ENCODE measurements around the gene SCN4A.
A peak's percentile ranks its signal among the peaks of the same experiment; 100 is the strongest.
"Not testable (repeated sequence)": the region's sequence is repeated elsewhere in the genome, so short reads cannot be mapped to it uniquely, and the experiment has no call there.

Gene SCN4A

GRCh38 chr17:63910096-63910495, 62.6 kb downstream of the SCN4A start:
- H3K4me3 ChIP-seq (replicated peaks; ENCODE audit: low read depth, low read length) = no peak overlapping the region
- no peak for DNase-seq (ENCODE audit: extremely low read depth, low read depth)
- TF ChIP-seq, protein P1, sequence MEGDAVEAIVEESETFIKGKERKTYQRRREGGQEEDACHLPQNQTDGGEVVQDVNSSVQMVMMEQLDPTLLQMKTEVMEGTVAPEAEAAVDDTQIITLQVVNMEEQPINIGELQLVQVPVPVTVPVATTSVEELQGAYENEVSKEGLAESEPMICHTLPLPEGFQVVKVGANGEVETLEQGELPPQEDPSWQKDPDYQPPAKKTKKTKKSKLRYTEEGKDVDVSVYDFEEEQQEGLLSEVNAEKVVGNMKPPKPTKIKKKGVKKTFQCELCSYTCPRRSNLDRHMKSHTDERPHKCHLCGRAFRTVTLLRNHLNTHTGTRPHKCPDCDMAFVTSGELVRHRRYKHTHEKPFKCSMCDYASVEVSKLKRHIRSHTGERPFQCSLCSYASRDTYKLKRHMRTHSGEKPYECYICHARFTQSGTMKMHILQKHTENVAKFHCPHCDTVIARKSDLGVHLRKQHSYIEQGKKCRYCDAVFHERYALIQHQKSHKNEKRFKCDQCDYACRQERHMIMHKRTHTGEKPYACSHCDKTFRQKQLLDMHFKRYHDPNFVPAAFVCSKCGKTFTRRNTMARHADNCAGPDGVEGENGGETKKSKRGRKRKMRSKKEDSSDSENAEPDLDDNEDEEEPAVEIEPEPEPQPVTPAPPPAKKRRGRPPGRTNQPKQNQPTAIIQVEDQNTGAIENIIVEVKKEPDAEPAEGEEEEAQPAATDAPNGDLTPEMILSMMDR (IDR thresholded peaks at IDR 0.05; ENCODE audit: low read depth, low read length, missing control alignments) = no peak

DNA sequence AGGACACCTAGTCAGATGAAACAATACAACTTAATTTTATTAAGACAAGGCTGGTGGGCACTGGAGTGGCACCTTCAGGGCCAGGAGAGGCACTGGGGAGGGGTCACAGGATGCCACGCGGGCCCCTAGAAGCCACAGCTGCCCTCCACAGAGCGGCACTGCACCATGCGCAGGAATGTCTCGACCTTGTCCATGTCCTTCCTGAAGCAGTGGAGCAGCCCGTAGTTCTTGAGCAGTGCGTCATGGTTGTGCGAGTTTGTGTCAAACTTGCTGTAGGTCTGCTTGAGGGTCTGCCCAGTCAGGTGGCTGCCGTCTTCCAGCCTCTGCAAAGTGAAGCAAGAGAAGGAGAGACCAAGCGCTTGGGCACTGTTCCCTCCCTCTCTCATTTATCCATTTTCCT, 63.1 kb downstream of the SCN4A start:
- H3K4me3 ChIP-seq (replicated peaks; ENCODE audit: low read depth, low read length); DNase-seq (ENCODE audit: extremely low read depth, low read depth): not testable (repeated sequence)

GRCh38 chr17:63907161-63907778, 65.4 kb downstream of the SCN4A start:
- not testable (repeated sequence) for H3K4me3 ChIP-seq (replicated peaks; ENCODE audit: low read depth, low read length); DNase-seq (ENCODE audit: extremely low read depth, low read depth)
- TF ChIP-seq, protein P1 (IDR thresholded peaks at IDR 0.05; ENCODE audit: low read depth, low read length, missing control alignments) = peak; percentile 27

DNA sequence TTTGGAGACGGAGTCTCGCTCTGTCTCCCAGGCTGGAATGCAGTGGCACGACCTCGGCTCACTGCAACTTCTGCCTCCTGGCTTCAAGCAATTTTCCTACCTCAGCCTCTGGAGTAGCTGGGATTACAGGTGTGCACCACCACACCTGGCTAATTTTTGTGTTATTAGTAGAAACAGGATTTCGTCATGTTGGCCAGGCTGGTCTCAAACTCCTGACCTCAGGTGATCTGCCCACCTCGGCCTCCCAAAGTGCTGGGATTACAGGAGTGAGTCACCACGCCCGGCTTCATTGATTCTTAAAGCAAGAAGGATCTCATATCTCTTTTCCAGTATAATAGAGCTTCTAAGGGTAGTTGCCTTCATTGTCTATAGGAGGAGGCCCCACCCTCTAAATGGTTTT, 67.9 kb downstream of the SCN4A start:
- not testable (repeated sequence) for DNase-seq (ENCODE audit: extremely low read depth, low read depth); H3K4me3 ChIP-seq (replicated peaks; ENCODE audit: low read depth, low read length)

DNA sequence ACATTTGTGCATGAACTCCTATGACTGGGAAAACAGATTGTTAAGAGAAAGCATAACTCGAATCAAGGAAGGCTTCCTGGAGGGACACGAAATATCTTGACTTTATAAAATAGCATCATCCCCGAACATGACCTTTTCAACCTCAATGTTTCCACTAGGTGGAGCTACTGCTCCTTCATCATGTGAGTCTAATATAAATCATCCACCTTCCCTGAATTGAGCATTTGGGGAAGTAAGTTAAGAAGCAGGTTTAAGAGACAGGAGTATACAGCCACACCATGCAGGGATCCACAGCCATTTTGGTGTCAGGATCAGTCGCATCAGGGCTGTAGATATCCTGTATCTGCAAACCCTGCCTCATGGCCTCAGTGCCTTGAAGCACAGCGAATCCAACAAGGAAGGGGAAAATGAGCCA, 68.9 kb downstream of the SCN4A start:
- TF ChIP-seq, protein P1 (IDR thresholded peaks at IDR 0.05; ENCODE audit: low read depth, low read length, missing control alignments) = peak; percentile 22
- DNase-seq (ENCODE audit: extremely low read depth, low read depth); H3K4me3 ChIP-seq (replicated peaks; ENCODE audit: low read depth, low read length): not testable (repeated sequence)

DNA sequence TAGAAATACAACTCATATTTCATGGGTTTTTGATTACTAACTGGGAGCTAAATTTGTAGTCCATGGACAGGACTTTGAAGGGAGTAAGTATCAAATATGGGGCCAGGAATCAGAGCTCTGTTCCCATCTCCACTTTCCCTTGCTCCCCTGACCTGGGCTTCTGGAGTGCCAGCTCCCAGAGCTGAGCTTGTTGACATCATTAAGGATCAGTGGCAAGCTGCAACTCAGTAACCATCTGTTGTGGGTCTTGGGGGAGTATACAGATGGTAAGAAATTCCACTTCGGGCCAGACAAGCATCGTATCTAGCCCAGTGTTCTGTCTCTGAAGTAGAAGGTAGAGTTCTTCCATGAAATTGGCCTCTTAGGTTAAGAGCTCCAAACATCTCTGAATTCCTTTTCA, 70.7 kb downstream of the SCN4A start:
- DNase-seq (ENCODE audit: extremely low read depth, low read depth); H3K4me3 ChIP-seq (replicated peaks; ENCODE audit: low read depth, low read length): not testable (repeated sequence)

DNA sequence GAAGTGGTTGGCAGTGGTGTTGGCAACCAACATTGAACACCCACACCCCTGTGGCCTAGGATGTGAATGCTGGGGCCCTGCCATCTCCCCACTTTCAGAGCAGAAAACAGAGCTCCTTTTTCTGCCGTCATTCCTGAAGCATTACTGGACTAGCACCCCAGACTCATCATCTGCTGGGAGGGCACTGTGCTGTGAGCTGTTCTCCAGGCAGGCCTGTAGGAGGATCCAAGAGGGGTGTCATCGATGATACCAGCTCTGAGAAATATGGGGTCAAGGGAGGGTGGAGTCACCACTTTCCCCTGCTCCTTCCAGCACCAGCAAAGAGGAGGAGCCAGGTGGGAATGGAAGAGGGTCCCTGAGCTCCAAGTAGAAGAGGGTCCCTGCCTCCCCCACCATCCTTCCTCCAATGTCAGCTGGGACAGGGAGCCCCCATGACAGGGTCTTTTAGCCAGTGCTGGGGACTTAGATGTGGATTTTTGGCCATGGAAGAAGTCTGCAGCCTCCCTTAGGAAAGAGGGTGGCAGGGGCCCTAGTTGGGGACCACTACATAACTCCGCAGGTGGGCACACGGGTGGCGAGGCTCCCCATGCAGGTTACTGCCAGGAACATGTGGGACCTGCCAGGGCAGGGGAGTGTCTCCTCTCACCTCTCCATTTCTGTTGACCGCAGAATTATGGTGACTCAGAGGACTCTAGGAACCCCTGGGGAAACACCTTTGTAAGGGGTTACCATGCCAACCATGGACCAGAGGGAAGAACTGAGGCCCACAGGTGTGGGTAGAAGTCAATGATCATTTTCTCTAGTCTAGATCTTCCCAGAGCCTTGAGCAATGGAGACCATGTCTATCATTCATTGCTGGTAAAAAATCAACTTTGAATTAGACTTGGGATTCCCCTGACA, 73.6 kb downstream of the SCN4A start:
- H3K4me3 ChIP-seq (replicated peaks; ENCODE audit: low read depth, low read length); DNase-seq (ENCODE audit: extremely low read depth, low read depth): not testable (repeated sequence)

GRCh38 chr17:63896524-63897354, 76.0 kb downstream of the SCN4A start, which contains the start of gene CSH1:
Gene CSH1 (minus strand): TSS chr17:63896574. CDS start chr17:63896511, 63 bp downstream.
- not testable (repeated sequence) for H3K4me3 ChIP-seq (replicated peaks; ENCODE audit: low read depth, low read length); DNase-seq (ENCODE audit: extremely low read depth, low read depth)

- not testable (repeated sequence) for DNase-seq (ENCODE audit: extremely low read depth, low read depth)
Measured at GRCh38 chr17:63894821-63895220, 77.9 kb downstream of the SCN4A start.

DNA sequence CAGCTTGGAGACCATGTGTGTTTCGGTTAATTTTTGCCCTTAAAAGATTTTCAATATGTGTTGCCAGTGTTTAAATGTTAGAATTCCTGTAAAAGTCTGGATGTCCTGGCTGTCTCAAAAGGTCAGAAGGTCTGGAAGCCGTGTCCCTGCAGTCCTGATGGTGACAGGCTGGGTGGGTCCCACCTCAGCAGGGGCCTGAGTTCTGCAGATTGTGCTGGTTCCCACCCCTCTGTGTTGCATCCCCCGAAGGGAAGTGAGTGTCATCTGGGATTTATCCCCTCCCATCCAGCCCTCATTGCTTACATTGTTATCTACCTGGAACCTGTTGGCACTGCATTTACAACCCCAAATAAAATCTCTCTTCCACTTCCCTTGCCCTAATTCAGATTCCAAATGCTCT, 78.7 kb downstream of the SCN4A start:
- DNase-seq (ENCODE audit: extremely low read depth, low read depth); H3K4me3 ChIP-seq (replicated peaks; ENCODE audit: low read depth, low read length): not testable (repeated sequence)

More at GRCh38 chr17:63894821-63895220, 77.9 kb downstream of the SCN4A start:
- not testable (repeated sequence) for H3K4me3 ChIP-seq (replicated peaks; ENCODE audit: low read depth, low read length)

DNA sequence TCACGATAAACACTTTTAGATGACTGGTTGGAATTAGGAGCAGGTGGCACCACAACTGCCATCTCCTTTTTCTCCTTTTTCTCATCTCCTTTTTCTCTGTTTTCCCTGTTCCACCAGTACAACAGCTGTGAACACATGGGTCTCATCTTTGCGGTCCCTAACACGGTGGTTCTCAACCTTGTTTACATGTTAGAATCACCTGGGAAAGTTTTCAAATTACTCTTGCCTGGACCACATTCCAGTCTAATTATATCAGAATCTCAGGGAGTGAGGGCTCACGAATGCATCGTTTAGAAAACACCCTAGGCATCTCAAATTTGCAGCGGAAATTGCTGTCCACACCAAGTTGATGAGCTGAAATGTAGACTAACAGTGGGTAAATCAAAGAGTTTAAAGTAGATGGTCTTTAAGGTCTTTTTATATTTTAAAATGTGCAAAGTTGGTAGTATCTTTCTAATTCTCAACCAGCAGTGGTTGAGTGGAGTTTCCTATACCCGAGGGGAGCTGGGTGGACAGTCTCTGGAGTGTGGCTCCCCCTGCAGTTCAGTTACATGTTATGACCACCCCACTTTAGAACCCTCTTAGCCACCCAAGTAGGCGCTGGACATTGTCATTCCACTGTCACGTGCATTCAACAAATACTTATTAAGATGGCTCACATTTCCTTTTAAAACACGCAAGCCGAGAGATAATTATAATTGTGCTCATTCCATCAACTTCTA, 80.2 kb downstream of the SCN4A start:
- not testable (repeated sequence) for DNase-seq (ENCODE audit: extremely low read depth, low read depth); H3K4me3 ChIP-seq (replicated peaks; ENCODE audit: low read depth, low read length)
